ENCODE measurements around the gene DHRS7. TPM values are rescaled to one million over a fixed set of nuclear protein-coding genes. Genes with fewer than 3 reads are reported as not detected.

Gene DHRS7
- polyA plus RNA-seq, 1 donor (not counting 4 experiments of a cell fraction or from before 2014, with no cell fraction given) = 79.2 TPM

- dilution Hi-C loops (cut with MboI; ENCODE audit: extremely low pct_ligation_motif_present, low sequenced_read_pairs) = no loop called here
- FAIRE-seq = peak; percentile 87
Observed at GRCh38 chr14:60116181-60116580, 49.0 kb downstream of the DHRS7 start.

GRCh38 chr14:60114881-60115280 is 50.3 kb downstream of the DHRS7 start:
- Histone ChIP-seq H3K4me2 (ENCODE audit: control insufficient read depth, extremely low read depth, insufficient read depth, low read depth, low read length) (no peak overlapping the region), H3K27me3 (ENCODE audit: control insufficient read depth, extremely low read depth, insufficient read depth, low read length) (no peaks in the 10 kb centered on the region), H3K4me1 (ENCODE audit: control insufficient read depth, extremely low read depth, insufficient read depth, low read length) (peaks cover 9% of the 10 kb centered on the region), H4K20me1 (ENCODE audit: control insufficient read depth, extremely low read depth, insufficient read depth, low read length) (no peaks in the 10 kb centered on the region), H3K9ac (ENCODE audit: control insufficient read depth, extremely low read depth, insufficient read depth, low read length) (no peak overlapping the region), H3K79me2 (ENCODE audit: control insufficient read depth, insufficient read depth, low read length) (peaks cover 38% of the 10 kb centered on the region), H3K4me3 (ENCODE audit: control insufficient read depth in 2 of 3, extremely low read depth in 1 of 3, insufficient read depth in 2 of 3, low read depth in 1 of 3, low read length in 3 of 3) (no peak overlapping the region), H3K9me3 (ENCODE audit: control insufficient read depth, low read depth, low read length) (no peaks in the 10 kb centered on the region), H3K27ac (ENCODE audit: control insufficient read depth, insufficient read depth, low read length) (no peak overlapping the region), H3K9me1 (ENCODE audit: control insufficient read depth, extremely low read depth, insufficient read depth, low read length) (peaks cover 3% of the 10 kb centered on the region), H2AFZ (ENCODE audit: control insufficient read depth, low read length) (no peak overlapping the region), H3K36me3 (ENCODE audit: control insufficient read depth in 2 of 2, extremely low read depth in 1 of 2, insufficient read depth in 2 of 2, low read length in 2 of 2) (peaks cover 8 to 21% of the 10 kb centered on the region in 2 experiments)
- FAIRE-seq (no peak), DNase-seq (ENCODE audit: low read depth, low spot score) (no peak)
- dilution Hi-C loops (cut with MboI; ENCODE audit: extremely low pct_ligation_motif_present, low sequenced_read_pairs) = no loop called here
- TF ChIP-seq EZH2 (IDR thresholded peaks at IDR 0.05; ENCODE audit: low read length) (no peak), CTCF (optimal IDR thresholded peaks at IDR 0.05 in 1 of 3, IDR thresholded peaks at IDR 0.05 in 1 of 3, conservative IDR thresholded peaks at IDR 0.05 in 1 of 3; ENCODE audit: extremely low read depth in 1 of 3, insufficient read depth in 2 of 3, low read length in 3 of 3) (no peak)

More at GRCh38 chr14:60116181-60116580, 49.0 kb downstream of the DHRS7 start:
- Histone ChIP-seq H3K9me1 (ENCODE audit: control insufficient read depth, extremely low read depth, insufficient read depth, low read length) (peaks cover 3% of the 10 kb centered on the region), H3K4me3 (ENCODE audit: control insufficient read depth in 2 of 3, extremely low read depth in 1 of 3, insufficient read depth in 2 of 3, low read depth in 1 of 3, low read length in 3 of 3) (no peak overlapping the region), H3K9ac (ENCODE audit: control insufficient read depth, extremely low read depth, insufficient read depth, low read length) (no peak overlapping the region), H4K20me1 (ENCODE audit: control insufficient read depth, extremely low read depth, insufficient read depth, low read length) (no peaks in the 10 kb centered on the region), H3K9me3 (ENCODE audit: control insufficient read depth, low read depth, low read length) (no peaks in the 10 kb centered on the region), H3K4me1 (ENCODE audit: control insufficient read depth, extremely low read depth, insufficient read depth, low read length) (peaks cover 9% of the 10 kb centered on the region), H3K4me2 (ENCODE audit: control insufficient read depth, extremely low read depth, insufficient read depth, low read depth, low read length) (peak overlapping the region; percentile 64), H3K36me3 (ENCODE audit: control insufficient read depth in 2 of 2, extremely low read depth in 1 of 2, insufficient read depth in 2 of 2, low read length in 2 of 2) (peaks cover 7 to 16% of the 10 kb centered on the region in 2 experiments), H2AFZ (ENCODE audit: control insufficient read depth, low read length) (no peak overlapping the region), H3K27ac (ENCODE audit: control insufficient read depth, insufficient read depth, low read length) (peak overlapping the region; percentile 74), H3K79me2 (ENCODE audit: control insufficient read depth, insufficient read depth, low read length) (peaks cover 25% of the 10 kb centered on the region), H3K27me3 (ENCODE audit: control insufficient read depth, extremely low read depth, insufficient read depth, low read length) (no peaks in the 10 kb centered on the region)
- TF ChIP-seq CTCF (optimal IDR thresholded peaks at IDR 0.05 in 1 of 3, IDR thresholded peaks at IDR 0.05 in 1 of 3, conservative IDR thresholded peaks at IDR 0.05 in 1 of 3; ENCODE audit: extremely low read depth in 1 of 3, insufficient read depth in 2 of 3, low read length in 3 of 3) = no peak
- TF ChIP-seq EZH2 (IDR thresholded peaks at IDR 0.05; ENCODE audit: low read length) = no peak
- peak; percentile 67 for DNase-seq (ENCODE audit: low read depth, low spot score)

All from keratinocyte (primary cell).